HG02571 (cell line): ENCODE results near the gene TXNL4A.
"Not testable (repeated sequence)": the region's sequence is repeated elsewhere in the genome, so short reads cannot be mapped to it uniquely, and the experiment has no call there.

ENCODE experiments used
- ATAC-seq: cut with Tn5 transposase; IDR thresholded peaks from one replicate; pipeline ENCODE4 v1.9.1; 2021; ENCODE audit warnings: mild to moderate bottlenecking, moderate library complexity; ENCODE audit not compliant: unreplicated experiment

Gene TXNL4A

DNA sequence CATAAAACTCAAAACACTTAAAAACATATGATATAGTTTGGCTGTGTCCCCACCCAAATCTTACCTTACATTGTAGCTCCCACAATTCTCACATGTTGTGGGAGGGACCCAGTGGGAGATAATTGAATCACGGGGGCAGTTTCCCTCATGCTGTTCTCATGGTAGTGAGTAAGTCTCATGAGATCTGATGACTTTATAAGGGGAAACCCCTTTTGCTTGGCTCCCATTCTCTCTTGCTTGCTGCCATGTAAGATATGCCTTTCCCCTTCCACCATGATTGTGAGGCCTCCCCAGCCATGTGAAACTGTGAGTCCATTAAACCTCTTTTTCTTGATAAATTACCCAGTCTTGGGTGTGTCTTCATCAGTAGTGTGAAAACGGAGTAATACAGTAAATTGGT is 11.3 kb upstream of the TXNL4A start:
- not testable (repeated sequence) for ATAC-seq

GRCh38 chr18:79991494-79991893 is 3.1 kb upstream of the TXNL4A start:
- no peak for ATAC-seq

GRCh38 chr18:79989195-79989497 is 783 bp upstream of the TXNL4A start:
- ATAC-seq: no peak

- peak; percentile 63 for ATAC-seq
These were observed 302 bp downstream of the TXNL4A start for GRCh38 chr18:79988071-79988450.

DNA sequence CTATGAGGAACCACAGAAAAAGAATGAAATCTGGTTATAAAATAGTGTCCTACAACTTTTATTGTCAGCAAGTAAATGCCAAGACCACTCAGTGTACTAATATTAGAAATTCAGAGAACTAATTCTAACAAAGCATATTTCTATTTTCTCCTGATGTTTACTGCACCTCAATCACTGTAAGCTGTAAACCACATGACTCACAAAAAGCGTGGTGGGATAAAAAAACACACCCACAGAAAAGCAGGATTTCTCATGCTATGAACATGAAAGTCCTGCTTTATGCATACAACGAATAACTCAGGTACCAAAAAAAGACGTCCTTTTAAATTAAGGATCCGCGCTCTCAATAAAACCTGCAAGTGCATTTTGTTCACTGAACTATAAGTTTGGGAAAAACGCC is 797 bp downstream of the TXNL4A start:
- ATAC-seq: no peak

- ATAC-seq: no peak
These were observed 1.6 kb downstream of the TXNL4A start for GRCh38 chr18:79986726-79987125.

GRCh38 chr18:79985172-79985571 is 3.2 kb downstream of the TXNL4A start:
- no peak for ATAC-seq

- no peak for ATAC-seq
These were observed 4.6 kb downstream of the TXNL4A start for GRCh38 chr18:79983793-79984192.

DNA sequence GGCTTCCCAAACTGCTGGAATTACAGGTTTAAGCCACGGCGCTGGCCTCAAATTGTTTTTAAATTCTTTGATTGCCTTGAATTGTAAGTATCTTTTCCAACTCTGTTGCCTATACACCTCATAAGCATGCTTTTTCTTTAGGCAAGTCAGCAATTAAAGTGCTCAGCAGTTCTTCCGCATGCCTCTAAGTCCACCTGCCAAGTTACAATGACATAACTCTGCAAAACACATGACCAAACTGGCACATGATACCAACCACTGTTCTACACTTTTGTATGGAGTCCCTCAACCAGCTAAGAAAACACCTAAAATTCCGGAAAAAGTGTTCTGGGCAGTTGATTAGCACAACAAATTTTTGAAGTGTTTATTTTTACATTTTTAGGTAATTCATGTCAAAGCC is 5.1 kb downstream of the TXNL4A start:
- no peak for ATAC-seq

DNA sequence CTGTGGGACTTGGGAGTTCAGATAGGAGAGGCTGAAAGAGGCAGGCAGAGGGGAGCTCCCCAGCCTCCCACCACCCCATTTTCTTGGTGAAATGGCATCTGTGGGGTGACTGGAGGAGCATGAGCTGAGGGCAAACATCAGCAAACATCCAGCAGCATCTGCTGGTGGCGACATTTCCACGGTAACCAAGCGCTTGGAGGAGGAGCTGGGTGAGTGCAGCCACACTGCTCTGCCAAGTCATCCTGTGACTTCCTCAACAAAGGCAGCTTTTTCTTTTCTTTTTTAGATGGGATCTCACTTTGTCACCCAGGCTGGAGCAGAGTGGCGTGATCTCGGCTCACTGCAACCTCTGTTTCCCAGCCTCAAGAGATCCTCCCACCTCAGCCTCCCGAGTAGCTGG is 5.6 kb downstream of the TXNL4A start:
- ATAC-seq: no peak

DNA sequence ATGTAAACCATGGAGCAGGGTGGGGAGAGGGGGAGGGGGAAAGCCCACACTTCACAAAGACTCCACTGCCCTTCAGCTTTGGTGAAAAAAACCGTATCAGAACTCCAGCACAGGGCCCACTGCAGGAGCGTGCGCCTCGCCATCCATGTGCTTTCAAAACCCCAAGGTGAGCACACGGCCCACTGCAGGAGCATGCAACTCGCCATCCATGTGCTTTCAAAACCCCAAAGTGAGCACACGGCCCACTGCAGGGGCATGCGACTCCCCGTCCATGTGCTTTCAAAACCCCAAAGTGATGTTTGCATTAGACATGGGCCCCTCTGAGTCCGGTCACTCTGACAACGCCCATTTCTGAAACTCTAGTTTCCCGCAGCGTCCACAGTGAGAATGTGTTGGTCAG is 7.8 kb downstream of the TXNL4A start:
- no peak for ATAC-seq

- ATAC-seq: no peak
These were observed 8.5 kb downstream of the TXNL4A start for GRCh38 chr18:79979843-79980242.

GRCh38 chr18:79975985-79976680 is 12.2 kb downstream of the TXNL4A start:
- ATAC-seq: no peak

GRCh38 chr18:79975043-79975442 is 13.3 kb downstream of the TXNL4A start:
- ATAC-seq: no peak

DNA sequence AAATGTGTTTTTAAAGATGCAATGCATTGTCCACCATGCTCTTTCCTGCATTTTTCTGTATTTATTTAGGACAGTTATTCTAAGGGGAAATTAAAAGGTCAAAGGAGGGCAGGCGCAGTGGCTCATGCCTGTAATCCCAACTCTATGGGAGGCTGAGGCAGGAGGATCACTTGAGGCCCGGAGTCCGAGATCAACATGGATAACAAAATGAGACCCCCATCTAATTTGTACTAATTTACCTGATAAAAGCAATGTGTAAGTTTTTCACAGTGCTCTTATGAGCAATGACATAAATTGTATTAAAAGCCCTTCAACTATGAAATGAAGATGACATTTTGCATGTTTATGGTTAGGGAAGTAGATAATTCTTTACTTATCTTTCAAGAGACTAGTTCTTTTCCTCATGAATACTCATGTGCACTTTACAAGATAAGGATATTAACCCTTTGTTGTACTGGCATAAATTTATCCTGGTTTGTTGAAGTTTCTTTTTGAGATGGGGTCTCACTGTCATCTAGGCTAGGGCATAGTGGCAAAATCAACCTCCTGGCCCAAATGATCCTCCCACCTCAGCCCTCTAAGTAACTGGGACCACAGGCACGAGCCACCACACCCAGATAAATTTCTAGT is 14.2 kb downstream of the TXNL4A start:
- no peak for ATAC-seq

- ATAC-seq: no peak
These were observed 14.8 kb downstream of the TXNL4A start for GRCh38 chr18:79973517-79973916.

GRCh38 chr18:79972720-79973119 is 15.6 kb downstream of the TXNL4A start:
- ATAC-seq: no peak

DNA sequence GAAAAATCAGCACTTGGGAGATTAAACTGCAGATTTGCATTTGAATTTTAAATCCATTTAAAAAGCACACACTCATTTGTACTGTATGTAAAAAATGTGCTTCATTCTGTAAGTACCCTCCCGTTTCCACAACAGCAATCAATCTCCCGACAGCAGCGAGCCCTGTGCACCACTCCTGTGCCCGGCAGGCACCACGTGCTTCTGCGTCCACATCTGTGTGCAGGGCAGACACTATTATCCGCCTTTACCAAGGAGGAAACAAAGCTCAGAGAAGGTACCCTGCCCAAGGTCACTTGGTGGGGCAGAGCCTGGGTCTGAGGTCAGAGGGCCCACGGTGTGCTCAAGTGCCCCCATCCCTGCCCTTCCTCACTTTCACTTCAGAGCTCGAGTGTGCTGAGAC is 16.4 kb downstream of the TXNL4A start:
- ATAC-seq: no peak

DNA sequence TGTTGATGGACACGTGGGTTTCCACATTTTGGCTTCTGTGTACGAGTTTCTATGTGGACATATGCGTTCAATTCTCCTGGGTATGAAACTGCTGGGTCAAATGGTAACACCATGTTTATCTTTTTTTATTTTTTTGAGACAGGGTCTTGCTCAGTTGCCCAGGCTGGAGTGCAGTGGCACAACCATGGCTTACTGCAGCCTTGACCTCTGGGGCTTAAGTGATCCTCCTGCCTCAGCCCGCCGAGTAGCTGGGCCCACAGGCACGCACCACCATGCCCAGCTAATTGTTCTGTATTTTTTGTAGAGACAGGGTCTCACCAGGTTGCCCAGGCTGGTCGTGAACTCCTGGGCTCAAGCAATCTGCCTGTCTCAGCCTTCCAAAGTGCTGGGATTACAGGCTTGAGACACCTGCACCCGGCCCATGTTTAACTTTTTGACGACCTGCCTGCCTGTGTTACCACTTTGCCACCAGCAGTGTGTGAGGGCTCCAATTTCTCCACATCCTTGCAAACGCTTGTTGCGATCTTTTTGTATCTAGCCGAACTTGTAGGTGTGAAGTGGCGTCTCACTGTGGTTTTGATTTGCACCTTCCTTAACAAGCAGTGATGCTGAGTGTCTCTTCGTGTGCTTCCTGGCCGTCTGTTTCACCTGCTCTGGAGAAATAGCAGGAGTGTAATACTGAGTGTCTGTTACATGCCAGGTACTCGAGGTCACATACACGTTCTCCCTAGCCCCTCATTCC is 17.0 kb downstream of the TXNL4A start:
- ATAC-seq: no peak

DNA sequence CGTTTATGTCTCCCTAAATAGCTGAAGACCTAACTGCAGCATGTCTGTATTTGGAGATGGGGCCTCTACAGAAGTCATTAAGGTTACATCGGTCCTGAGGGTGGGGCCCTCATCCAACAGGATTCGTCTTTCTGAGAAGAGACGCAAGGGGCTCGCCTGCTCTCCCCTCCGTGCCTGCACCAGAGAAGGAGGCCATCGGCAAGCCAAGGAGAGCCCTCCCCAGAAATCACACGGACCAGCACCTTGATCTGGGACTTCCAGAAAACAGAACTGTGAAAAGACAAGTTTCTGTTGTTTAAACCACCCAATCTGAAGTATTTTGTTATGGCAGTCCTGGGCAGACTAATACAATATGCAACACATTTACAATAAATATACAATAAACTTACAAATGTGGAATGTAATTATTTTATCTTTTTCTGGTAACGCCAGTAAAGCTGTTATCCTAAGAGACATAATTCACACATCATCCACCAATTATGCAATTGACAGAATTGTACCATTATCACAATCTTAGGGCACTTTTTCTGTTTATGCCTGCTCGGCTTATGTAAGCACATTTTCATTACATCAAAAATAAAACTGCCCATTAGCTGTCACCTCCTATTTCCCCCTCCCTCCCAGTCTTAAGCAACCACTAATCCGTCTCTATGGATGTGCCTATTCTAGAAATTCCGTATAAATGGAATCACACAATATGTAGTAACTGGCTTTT is 17.8 kb downstream of the TXNL4A start:
- ATAC-seq: no peak

DNA sequence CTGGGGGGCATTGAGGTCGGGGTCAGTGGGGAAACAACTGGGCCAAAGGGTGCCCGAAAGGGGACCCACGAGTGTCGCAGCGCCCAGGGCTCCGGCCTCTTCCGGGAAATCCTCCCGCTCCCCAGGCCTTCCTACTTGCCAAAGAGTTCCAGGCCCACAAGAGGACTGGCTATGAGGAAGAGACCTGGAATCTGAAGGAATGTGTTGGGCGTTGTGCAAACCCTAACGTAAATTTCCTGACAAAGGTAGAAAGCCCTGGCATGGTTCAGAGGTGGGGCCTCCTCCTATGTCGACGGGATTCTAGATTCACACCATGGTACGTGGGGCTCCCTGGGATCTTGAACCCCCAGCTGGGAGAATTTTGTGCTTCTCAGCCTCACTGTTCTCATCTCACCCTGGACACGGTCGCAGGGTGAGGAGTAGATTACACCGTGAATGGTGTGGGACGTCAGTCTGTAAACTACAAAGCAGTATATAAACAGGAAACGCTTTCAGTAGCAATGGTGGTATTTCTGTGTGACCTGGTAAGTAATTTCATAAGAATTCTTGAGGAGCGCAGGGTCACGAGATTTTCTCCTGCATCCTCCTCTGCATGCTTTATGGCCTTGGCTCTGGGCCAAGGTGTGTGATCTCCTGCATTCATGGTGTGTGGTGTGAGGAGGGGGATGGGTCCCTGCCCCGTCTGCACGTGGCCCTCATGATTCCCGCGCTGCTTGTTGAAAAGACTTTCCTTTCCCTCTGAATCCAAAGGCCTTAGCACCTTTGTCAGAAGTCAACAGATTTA is 23.1 kb downstream of the TXNL4A start:
- no peak for ATAC-seq
